ENCODE measurements around the gene SLMAP. TPM values are rescaled to one million over a fixed set of nuclear protein-coding genes. Genes with fewer than 3 reads are reported as not detected.

Gene SLMAP
- total and polyA plus RNA-seq, 2 of the 13 experiments (the other 11 are each of a cell fraction or from before 2014, with no cell fraction given) = 24.0 to 48.3 TPM

DNA sequence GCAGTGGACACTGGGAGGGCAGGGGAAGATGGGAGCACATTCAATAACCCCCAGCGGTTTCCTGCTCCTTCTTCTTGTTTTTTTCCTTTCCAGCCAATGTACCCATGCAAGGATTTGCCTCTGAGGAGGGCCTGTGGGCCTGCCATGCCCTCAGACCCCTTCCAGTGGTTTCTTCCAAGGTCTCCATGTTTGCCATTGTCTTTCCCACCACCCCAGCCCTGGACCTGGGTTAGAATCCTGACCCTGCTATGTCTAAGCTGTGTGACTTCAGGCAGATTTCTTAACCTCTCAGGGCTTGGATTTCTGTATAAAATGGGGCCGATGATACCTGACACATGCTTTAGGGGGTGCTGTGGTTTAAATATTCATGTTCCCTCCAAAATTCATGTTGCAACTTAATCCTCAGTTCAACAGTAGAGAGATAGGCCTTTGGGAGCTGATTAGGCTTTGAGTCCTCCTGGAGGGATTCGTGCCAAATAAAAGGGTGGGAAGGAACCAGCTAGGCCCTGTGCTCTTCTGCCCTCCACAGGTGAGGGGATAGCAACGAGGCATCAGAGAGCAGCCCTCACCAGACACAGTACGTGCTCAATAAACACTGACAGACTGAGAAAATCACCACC, 205.8 kb downstream of the SLMAP start (continued):
- TF ChIP-seq CEBPB (IDR thresholded peaks at IDR 0.05; ENCODE audit: borderline replicate concordance, low read depth, low read length) (peak; percentile 53; the same call in 1 of the 2 replicates), WIZ (CRISPR knock-in tag; IDR thresholded peaks at IDR 0.05) (0 out of 2 replicates have a peak, but pooled peaks have one; percentile 34), ZNF354B (CRISPR knock-in tag; IDR thresholded peaks at IDR 0.05) (0 out of 2 replicates have a peak, but pooled peaks have one; percentile 27), MIXL1 (CRISPR knock-in tag; IDR thresholded peaks at IDR 0.05) (peak; percentile 19; the same call in 1 of the 2 replicates), ZNF136 (CRISPR knock-in tag; IDR thresholded peaks at IDR 0.05; ENCODE audit: low read depth) (peak; percentile 3; the same call in 1 of the 2 replicates), NBN (conservative IDR thresholded peaks at IDR 0.05) (no peak)

DNA sequence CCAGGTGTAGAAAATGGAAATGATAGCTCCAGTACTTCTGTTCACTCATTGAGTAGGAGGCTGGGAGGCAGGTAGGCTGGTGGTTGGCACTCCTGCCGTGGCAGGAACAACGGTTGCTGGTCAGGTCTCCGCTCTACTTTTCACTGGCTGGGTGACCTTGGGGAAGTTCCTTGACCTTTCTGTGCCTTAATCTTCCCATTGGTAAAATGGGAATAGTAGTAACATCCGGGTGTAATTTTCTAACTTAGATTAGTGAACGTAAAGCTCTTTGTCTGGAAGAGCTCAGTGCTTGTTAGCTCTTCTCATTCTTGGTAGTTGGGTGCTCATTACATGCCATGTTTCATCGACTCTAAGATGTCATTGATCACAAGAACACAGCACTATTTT, 206.3 kb downstream of the SLMAP start:
- ChIA-PET POLR2A (interaction anchor here (0.8 to 2.2 kb wide), 3 partner anchors 11 to 91 kb away, joined by 3 to 17 read pairs (median 3); no protein-coding TSS in a partner anchor), CTCF (ENCODE audit: low intra/inter-chr PET ratio, low total read pairs) (no interaction called here)
- no peaks in the 10 kb centered on the region for H4K20me1 ChIP-seq (ENCODE audit: insufficient read depth, low read length)
- H3K27me3 ChIP-seq (ENCODE audit: control insufficient read depth in 1 of 2, insufficient read depth in 2 of 2, low read length in 2 of 2) = no peaks in the 10 kb centered on the region
- intact Hi-C loops (cut with micrococcal nuclease; ENCODE audit: unreplicated experiment) = loop anchor here (1.0 to 5.0 kb wide), 3 partner anchors 45 to 211 kb away; partner anchors contain the start of gene FLNB
- no peak overlapping the region for H2AFZ ChIP-seq (ENCODE audit: low read length)
- H3K4me3 ChIP-seq (replicated peaks in 1 of 3; ENCODE audit: insufficient read depth in 1 of 3, low read depth in 2 of 3, low read length in 3 of 3) = no peak overlapping the region
- H3K4me2 ChIP-seq (ENCODE audit: low read depth, low read length) = no peak overlapping the region
- no peaks in the 10 kb centered on the region for H3K36me3 ChIP-seq (replicated peaks in 1 of 2; ENCODE audit: control insufficient read depth in 1 of 2, insufficient read depth in 2 of 2, low read length in 2 of 2)
- ATAC-seq = no peak
- H3K9me3 ChIP-seq (ENCODE audit: low read length) = no peaks in the 10 kb centered on the region
- no peak for DNase-seq (ENCODE audit: low spot score)
- H3K27ac ChIP-seq (ENCODE audit: extremely low read length, insufficient read depth, low read length) = peak overlapping the region; percentile 74
- peak; percentile 66 for TF ChIP-seq ZNF629 (CRISPR knock-in tag; conservative IDR thresholded peaks at IDR 0.05)
- TF ChIP-seq, protein P1, sequence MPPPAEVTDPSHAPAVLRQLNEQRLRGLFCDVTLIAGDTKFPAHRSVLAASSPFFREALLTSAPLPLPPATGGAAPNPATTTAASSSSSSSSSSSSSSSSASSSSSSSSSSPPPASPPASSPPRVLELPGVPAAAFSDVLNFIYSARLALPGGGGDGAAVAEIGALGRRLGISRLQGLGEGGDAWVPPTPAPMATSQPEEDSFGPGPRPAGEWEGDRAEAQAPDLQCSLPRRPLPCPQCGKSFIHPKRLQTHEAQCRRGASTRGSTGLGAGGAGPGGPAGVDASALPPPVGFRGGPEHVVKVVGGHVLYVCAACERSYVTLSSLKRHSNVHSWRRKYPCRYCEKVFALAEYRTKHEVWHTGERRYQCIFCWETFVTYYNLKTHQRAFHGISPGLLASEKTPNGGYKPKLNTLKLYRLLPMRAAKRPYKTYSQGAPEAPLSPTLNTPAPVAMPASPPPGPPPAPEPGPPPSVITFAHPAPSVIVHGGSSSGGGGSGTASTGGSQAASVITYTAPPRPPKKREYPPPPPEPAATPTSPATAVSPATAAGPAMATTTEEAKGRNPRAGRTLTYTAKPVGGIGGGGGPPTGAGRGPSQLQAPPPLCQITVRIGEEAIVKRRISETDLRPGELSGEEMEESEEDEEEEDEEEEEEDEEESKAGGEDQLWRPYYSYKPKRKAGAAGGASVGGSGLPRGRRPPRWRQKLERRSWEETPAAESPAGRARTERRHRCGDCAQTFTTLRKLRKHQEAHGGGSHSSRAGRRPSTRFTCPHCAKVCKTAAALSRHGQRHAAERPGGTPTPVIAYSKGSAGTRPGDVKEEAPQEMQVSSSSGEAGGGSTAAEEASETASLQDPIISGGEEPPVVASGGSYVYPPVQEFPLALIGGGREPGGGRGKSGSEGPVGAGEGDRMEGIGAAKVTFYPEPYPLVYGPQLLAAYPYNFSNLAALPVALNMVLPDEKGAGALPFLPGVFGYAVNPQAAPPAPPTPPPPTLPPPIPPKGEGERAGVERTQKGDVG (CRISPR knock-in tag; IDR thresholded peaks at IDR 0.05; ENCODE audit: borderline replicate concordance) = no peak
- no peak overlapping the region for H3K9ac ChIP-seq (ENCODE audit: insufficient read depth, low read depth, low read length)
- peaks cover 64% of the 10 kb centered on the region for H3K4me1 ChIP-seq (ENCODE audit: insufficient read depth, low read length)
- BruUV-seq (replicated peaks) = no TSS peak
- in situ Hi-C loops (cut with HindIII; ENCODE audit: extremely low pct_ligation_motif_present, low pct_unique_long_range_greater_than_20kb) = loop anchor here (5.0 kb wide), 1 partner anchor 45 kb away; the partner anchor contains the start of gene FLNB
- no peak for FAIRE-seq
- no peaks in the 10 kb centered on the region for H3K79me2 ChIP-seq (ENCODE audit: insufficient read depth, low read length)
- WGBS (ENCODE audit: low lambda C conversion rate) = 79% methylated on average over 6 of the region's 6 CpGs
